NB4 (cell line): ENCODE results near the gene PRKD2.
A peak's percentile ranks its signal among the peaks of the same experiment; 100 is the strongest.

ENCODE experiments used
- DNase-seq: peaks from one replicate; pipeline ENCODE4 v3.0.0; 2010; ENCODE audit warnings: low read depth
- H3K4me3 ChIP-seq: one replicate; pipeline ENCODE4 v1.5.1; 2011; ENCODE audit warnings: mild to moderate bottlenecking, low read depth, low read length, moderate library complexity
- MYC ChIP-seq: IDR thresholded peaks from 2 replicates; pipeline ENCODE4 v1.6.1; 2011; ENCODE audit warnings: low read depth, low read length
- POLR2A ChIP-seq: IDR thresholded peaks from 2 replicates; pipeline ENCODE4 v1.6.1; 2011; ENCODE audit warnings: mild to moderate bottlenecking; ENCODE audit not compliant: insufficient read length; ENCODE audit errors: extremely low read depth
- TF ChIP-seq, protein P1 (sequence below): IDR thresholded peaks from one replicate; pipeline ENCODE4 v1.5.1; 2012; ENCODE audit warnings: low read depth, low read length
- TF ChIP-seq, protein P2 (sequence below): IDR thresholded peaks from 2 replicates; pipeline ENCODE4 v1.6.1; 2011; ENCODE audit warnings: low read depth, low read length

PRKD2 gene

DNA sequence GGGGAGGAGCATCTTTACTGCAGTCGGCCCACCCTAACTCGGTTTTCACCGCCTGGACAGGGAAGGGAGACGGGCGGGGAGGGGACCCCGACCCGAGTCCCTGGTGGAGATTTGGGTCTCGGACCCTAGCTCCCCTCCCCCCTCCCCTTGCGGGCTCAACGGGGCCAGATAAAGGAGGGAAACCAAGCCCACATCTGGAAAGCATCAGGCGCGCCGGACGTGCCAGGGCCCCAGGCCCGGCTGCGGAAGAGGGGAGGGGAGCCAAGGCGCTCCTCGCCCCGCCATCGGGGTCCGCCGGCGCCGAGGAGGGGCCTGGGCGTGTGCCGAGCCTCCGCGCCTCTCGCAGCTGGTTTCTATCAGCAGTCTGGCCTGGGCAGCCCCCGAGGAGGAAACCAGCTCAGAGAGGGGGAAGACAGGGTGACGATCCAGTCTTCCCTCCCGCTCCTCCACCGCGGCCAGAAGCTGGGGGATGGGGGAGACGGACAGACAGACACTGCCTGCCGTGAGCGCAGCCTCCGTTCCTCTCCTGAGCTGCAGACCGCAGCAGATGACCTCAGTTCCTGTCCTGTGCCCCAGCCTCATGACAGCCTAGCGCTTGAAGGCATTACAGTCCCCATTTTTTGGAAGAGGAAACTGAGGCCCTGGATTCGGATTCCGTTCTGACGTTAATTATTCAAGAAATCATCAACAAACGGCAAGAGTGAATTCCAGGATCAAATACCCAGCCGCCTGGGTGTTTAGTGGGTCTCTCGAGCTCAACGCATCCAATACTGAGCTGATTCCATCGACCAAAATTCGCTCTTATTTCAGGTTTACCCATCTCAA lies 77.3 kb downstream of the PRKD2 start:
- DNase-seq, result peak; percentile 90
- H3K4me3 ChIP-seq, result peak overlapping the region; percentile 37
- TF ChIP-seq, protein P1, sequence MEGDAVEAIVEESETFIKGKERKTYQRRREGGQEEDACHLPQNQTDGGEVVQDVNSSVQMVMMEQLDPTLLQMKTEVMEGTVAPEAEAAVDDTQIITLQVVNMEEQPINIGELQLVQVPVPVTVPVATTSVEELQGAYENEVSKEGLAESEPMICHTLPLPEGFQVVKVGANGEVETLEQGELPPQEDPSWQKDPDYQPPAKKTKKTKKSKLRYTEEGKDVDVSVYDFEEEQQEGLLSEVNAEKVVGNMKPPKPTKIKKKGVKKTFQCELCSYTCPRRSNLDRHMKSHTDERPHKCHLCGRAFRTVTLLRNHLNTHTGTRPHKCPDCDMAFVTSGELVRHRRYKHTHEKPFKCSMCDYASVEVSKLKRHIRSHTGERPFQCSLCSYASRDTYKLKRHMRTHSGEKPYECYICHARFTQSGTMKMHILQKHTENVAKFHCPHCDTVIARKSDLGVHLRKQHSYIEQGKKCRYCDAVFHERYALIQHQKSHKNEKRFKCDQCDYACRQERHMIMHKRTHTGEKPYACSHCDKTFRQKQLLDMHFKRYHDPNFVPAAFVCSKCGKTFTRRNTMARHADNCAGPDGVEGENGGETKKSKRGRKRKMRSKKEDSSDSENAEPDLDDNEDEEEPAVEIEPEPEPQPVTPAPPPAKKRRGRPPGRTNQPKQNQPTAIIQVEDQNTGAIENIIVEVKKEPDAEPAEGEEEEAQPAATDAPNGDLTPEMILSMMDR, result no peak
- TF ChIP-seq, protein P2, sequence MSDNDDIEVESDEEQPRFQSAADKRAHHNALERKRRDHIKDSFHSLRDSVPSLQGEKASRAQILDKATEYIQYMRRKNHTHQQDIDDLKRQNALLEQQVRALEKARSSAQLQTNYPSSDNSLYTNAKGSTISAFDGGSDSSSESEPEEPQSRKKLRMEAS, result peak; percentile 47
- TF ChIP-seq POLR2A (no peak), MYC (no peak)

DNA sequence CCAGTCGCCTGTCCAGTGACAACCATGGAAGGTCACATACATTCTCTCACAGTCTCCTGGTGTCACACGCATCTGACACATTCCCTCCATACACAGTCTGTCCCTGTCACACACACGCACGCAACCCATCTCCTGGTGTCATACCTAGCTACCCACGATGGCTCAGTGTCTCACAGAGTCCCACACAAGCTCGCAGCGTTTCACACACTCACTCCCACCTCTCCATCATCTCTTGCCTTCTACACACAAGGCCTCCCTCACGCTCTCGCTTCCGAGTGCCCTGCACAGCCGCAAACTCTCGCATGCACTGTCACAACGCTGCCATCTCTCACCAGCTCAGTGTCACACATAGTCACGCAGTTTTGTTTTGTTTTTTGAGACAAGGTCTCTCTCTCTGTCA lies 79.7 kb downstream of the PRKD2 start:
- no peak for TF ChIP-seq POLR2A
- TF ChIP-seq MYC, result no peak
- TF ChIP-seq, protein P1, result no peak
- TF ChIP-seq, protein P2, result no peak
- peak; percentile 50 for DNase-seq
- no peak overlapping the region for H3K4me3 ChIP-seq

DNA sequence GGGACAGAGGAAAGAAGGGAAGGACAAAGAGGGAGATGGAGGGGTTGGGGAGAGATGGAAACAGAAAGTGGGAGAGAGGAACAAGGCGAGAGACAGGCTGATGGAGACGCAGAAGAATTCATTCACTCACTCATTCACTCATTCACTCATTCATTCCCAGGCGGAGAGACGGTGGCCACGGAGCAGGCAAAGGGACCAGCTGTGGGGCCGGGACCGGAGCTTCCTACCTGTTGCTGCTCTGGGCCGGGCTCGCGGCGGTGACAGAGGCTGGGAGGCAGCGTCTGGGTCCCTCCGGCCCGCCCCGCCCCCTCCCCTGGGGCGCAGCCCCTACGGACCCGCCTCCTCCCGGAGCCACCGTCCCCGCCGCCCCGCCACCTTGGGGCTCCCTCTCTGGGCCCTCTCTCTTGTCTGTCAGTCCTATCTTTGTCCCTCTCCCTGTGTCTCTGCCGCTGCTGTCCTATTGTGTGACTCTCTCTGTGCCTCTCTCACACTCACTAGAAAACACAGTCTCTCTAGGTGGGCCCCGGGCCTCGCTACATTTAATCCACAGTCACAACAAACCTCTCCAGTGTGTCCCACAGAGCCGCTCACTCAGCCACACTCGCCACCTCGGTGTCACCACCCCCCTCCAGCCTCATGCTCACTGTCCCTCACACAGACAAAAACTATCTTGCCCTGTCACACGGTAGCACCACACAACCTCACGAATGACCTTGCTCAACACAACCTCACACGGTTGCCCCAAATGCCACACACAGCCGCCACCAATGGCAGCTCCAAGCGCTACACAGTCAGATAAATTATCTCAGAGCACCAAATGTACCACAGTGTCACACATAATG lies 80.8 kb downstream of the PRKD2 start, which contains the start of gene GNG8:
TSS of gene GNG8 (minus strand) at position 283 of the 842 bp plus-strand sequence. CDS start 1,520 bp downstream, outside the sequence.
- no peak for DNase-seq
- no peak within 1 kb of the TSS for H3K4me3 ChIP-seq
- TF ChIP-seq, protein P1, result no peak
- TF ChIP-seq MYC (no peak), POLR2A (no peak)
- TF ChIP-seq, protein P2, result no peak

DNA sequence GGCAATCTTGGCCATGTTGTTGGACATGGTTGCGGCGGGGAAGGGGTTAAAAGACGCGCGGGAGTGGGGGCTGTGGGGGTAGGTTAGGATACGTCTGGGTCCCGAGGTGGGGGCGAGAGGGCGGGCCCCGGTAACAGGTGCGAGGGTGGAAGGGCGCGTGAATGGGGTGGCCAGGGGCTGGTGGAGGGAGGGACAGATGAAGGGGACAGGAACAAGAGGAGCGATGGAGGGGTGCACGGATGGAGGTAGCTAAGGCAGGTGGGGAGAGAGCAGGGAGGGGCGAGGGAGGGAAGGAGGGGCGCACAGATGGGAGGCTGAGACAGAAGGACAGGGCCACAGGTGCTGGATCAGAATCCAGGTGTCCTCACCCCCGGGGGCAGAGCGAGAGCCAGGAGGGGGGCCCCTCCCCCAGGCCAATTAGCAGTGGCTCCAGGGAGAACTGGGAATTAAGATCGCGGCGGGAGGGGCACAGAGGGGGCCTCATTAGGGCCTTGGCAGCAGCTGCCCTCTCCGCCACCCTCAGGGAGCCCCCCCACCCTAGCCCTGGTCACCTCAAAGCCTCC lies 82.2 kb downstream of the PRKD2 start:
- no peak overlapping the region for H3K4me3 ChIP-seq
- no peak for DNase-seq
- TF ChIP-seq, protein P2, result no peak
- TF ChIP-seq, protein P1, result no peak
- TF ChIP-seq POLR2A (no peak), MYC (no peak)

DNA sequence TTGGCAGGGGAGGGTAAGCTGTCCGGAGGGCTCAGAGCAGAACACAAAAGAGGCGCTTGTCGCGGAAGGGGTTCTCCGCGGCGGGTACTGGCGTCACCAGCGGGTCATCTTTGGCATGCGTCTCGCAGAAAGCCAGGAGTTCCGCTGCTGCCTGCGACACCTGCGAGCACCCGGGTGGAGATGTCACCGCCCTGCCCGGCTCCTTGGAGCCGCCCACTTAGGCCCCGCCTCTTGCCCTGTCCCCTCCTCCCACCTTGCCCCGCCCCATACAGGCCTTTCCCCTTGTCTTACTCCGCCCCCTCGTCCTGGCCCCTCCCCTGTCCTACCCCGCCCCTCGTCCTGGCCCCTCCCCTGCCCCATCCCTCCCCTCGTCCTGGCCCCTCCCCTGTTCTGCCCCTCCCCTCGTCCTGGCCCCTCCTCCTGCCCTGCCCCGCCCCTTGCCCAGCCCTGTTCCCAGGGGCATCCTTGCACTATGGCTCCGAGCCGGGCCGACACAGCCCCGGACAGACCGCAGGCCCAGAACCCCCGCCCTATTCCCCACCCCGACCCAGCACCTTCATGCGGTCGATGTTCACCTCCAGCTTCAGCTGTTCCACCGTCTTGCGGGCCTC lies 82.8 kb downstream of the PRKD2 start:
- TF ChIP-seq MYC, result no peak
- TF ChIP-seq, protein P2, result no peak
- DNase-seq, result peak; percentile 94
- no peak overlapping the region for H3K4me3 ChIP-seq
